NB4 (cell line): ENCODE measurements around the gene STYK1.

Source experiments
- CTCF ChIP-seq: IDR thresholded peaks from one replicate; pipeline ENCODE4 v1.5.1; 2012; ENCODE audit warnings: low read depth, low read length
- MAX ChIP-seq: IDR thresholded peaks from 2 replicates; pipeline ENCODE4 v1.6.1; 2011; ENCODE audit warnings: low read depth, low read length
- MYC ChIP-seq: IDR thresholded peaks from 2 replicates; pipeline ENCODE4 v1.6.1; 2011; ENCODE audit warnings: low read depth, low read length
- POLR2A ChIP-seq: IDR thresholded peaks from 2 replicates; pipeline ENCODE4 v1.6.1; 2011; ENCODE audit warnings: mild to moderate bottlenecking; ENCODE audit not compliant: insufficient read length; ENCODE audit errors: extremely low read depth

DNA sequence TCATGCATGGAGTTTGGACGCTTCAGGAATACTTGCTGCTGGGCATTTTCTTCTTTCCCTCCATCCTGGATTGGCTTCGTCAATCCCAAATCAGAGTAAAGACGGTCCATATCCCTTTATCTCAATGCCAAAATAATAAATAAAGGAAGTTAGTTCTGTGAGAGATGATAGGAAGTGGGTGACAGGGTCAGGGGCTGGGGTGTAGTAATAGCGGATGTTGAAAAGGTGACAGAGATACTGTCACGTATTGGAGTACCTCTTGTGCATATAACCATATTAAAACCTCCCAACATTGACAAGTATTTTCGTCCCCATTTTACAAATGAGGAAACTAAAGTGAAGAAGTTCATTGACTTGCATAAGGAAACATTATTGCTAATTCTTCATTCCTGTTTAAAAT, 72.9 kb downstream of the STYK1 start:
- TF ChIP-seq POLR2A (no peak), CTCF (no peak), MAX (no peak), MYC (no peak)
